Astrocyte (in vitro differentiated cells and primary cell): ENCODE data around the gene PLD4. TPM values are rescaled to one million over a fixed set of nuclear protein-coding genes. Genes with fewer than 3 reads are reported as not detected.
A peak's percentile ranks its signal among the peaks of the same experiment; 100 is the strongest.

Source experiments
- DNase-seq: peaks from one replicate; pipeline ENCODE4 v3.0.0-alpha.2; 2010; ENCODE audit warnings: low read depth
- FAIRE-seq: peaks from 2 replicates; lab custom pipeline; 2011; peaks lifted over from hg19 to GRCh38; lab: Jason Lieb, UNC
- H2AFZ ChIP-seq: 2 replicates; pipeline ENCODE4 v1.6.0; 2012; ENCODE audit warnings: low read depth, low read length, inconsistent platforms
- H3K27ac ChIP-seq: 2 replicates; pipeline ENCODE4 v1.5.1; 2011; ENCODE audit warnings: low read depth, low read length, inconsistent platforms
- H3K27me3 ChIP-seq: 2 replicates; pipeline ENCODE4 v1.6.0; 2011; ENCODE audit warnings: low read length, inconsistent platforms; ENCODE audit not compliant: insufficient read depth
- H3K36me3 ChIP-seq: 2 replicates; pipeline ENCODE4 v1.5.1; 2011; ENCODE audit warnings: low read length, inconsistent platforms; ENCODE audit not compliant: insufficient read depth
- H3K4me1 ChIP-seq: 2 replicates; pipeline ENCODE4 v1.5.1; 2011; ENCODE audit warnings: low read length, inconsistent platforms; ENCODE audit not compliant: insufficient read depth
- H3K4me2 ChIP-seq: 2 replicates; pipeline ENCODE4 v1.6.0; 2012; ENCODE audit warnings: low read length, inconsistent platforms
- H3K4me3 ChIP-seq: 2 replicates; pipeline ENCODE4 v1.5.1; 2011; ENCODE audit warnings: low read depth, mild to moderate bottlenecking, low read length, inconsistent platforms; ENCODE audit not compliant: insufficient read depth
- H3K79me2 ChIP-seq: 2 replicates; pipeline ENCODE4 v1.6.0; 2012; ENCODE audit warnings: mild to moderate bottlenecking, low read length, inconsistent platforms; ENCODE audit not compliant: insufficient read depth
- H3K9ac ChIP-seq: 2 replicates; pipeline ENCODE4 v1.6.0; 2012; ENCODE audit warnings: mild to moderate bottlenecking, low read length, inconsistent platforms
- H3K9me3 ChIP-seq: 2 replicates; pipeline ENCODE4 v1.5.1; 2012; ENCODE audit warnings: low read depth, mild to moderate bottlenecking, low read length, inconsistent platforms; ENCODE audit not compliant: insufficient read depth
- H4K20me1 ChIP-seq: 2 replicates; pipeline ENCODE4 v1.6.0; 2012; ENCODE audit warnings: low read length, inconsistent platforms; ENCODE audit not compliant: insufficient read depth
- H3K27ac Mint-ChIP-seq: one replicate; pipeline ENCODE4 v1.8.0; 2021; ENCODE audit warnings: mild to moderate bottlenecking, mixed read lengths; ENCODE audit not compliant: unreplicated experiment
- H3K27me3 Mint-ChIP-seq: one replicate; pipeline ENCODE4 v1.8.0; 2021; ENCODE audit warnings: low read depth, mixed read lengths; ENCODE audit not compliant: unreplicated experiment
- H3K36me3 Mint-ChIP-seq: one replicate; pipeline ENCODE4 v1.8.0; 2021; ENCODE audit warnings: low read depth, mixed read lengths; ENCODE audit not compliant: unreplicated experiment
- H3K4me1 Mint-ChIP-seq: one replicate; pipeline ENCODE4 v1.8.0; 2021; ENCODE audit warnings: low read depth, mixed read lengths; ENCODE audit not compliant: unreplicated experiment
- H3K4me3 Mint-ChIP-seq: one replicate; pipeline ENCODE4 v1.8.0; 2021; ENCODE audit warnings: mild to moderate bottlenecking, moderate library complexity, mixed read lengths; ENCODE audit not compliant: unreplicated experiment
- H3K9me3 Mint-ChIP-seq: one replicate; pipeline ENCODE4 v1.8.0; 2021; ENCODE audit warnings: mild to moderate bottlenecking, mixed read lengths; ENCODE audit not compliant: unreplicated experiment
- CTCF ChIP-seq: IDR thresholded peaks from 2 replicates; pipeline ENCODE4 v1.5.1; 2011; ENCODE audit warnings: low read depth, mild to moderate bottlenecking, inconsistent platforms, low read length, moderate library complexity; ENCODE audit not compliant: insufficient read depth
- EZH2 ChIP-seq: IDR thresholded peaks from 2 replicates; pipeline ENCODE4 v1.6.1; 2012; ENCODE audit warnings: mild to moderate bottlenecking, low read length, inconsistent platforms; ENCODE audit not compliant: insufficient read depth
- total RNA-seq: library from RNA; stranded (reverse); gene quantifications from 2 replicates; pipeline ENCODE4 v1.2.1, GENCODE V29; 2021

PLD4 gene
- total RNA-seq, 1 donor from 2014 or later: 0.14 TPM

GRCh38 chr14:104908303-104908702, 16.4 kb upstream of the PLD4 start:
- no peaks in the 10 kb centered on the region for H3K4me1 Mint-ChIP-seq
- Histone ChIP-seq H3K4me2 (no peak overlapping the region), H3K4me1 (no peaks in the 10 kb centered on the region), H3K27ac (no peak overlapping the region), H3K9ac (no peak overlapping the region), H3K9me3 (peaks cover 3% of the 10 kb centered on the region), H3K36me3 (no peaks in the 10 kb centered on the region), H3K79me2 (no peaks in the 10 kb centered on the region), H2AFZ (no peak overlapping the region), H3K4me3 (no peak overlapping the region), H3K27me3 (peaks cover 13% of the 10 kb centered on the region), H4K20me1 (no peaks in the 10 kb centered on the region)
- DNase-seq (peak; percentile 27), FAIRE-seq (no peak)
- TF ChIP-seq EZH2 (no peak), CTCF (no peak)
- peaks cover 24% of the 10 kb centered on the region for H3K27me3 Mint-ChIP-seq
- no peak overlapping the region for H3K4me3 Mint-ChIP-seq
- peaks cover 46% of the 10 kb centered on the region for H3K9me3 Mint-ChIP-seq
- H3K36me3 Mint-ChIP-seq: no peaks in the 10 kb centered on the region
- no peak overlapping the region for H3K27ac Mint-ChIP-seq

- no peaks in the 10 kb centered on the region for H3K4me1 Mint-ChIP-seq
- H3K27me3 Mint-ChIP-seq: peaks cover 27% of the 10 kb centered on the region
- H3K27ac Mint-ChIP-seq: no peak overlapping the region
- Histone ChIP-seq H3K9ac (no peak overlapping the region), H3K9me3 (peaks cover 3% of the 10 kb centered on the region), H3K27me3 (peaks cover 25% of the 10 kb centered on the region), H4K20me1 (no peaks in the 10 kb centered on the region), H3K27ac (no peak overlapping the region), H3K4me3 (no peak overlapping the region), H3K36me3 (no peaks in the 10 kb centered on the region), H3K79me2 (no peaks in the 10 kb centered on the region), H2AFZ (no peak overlapping the region), H3K4me1 (no peaks in the 10 kb centered on the region), H3K4me2 (no peak overlapping the region)
- no peak for FAIRE-seq
- H3K4me3 Mint-ChIP-seq: no peak overlapping the region
- TF ChIP-seq CTCF (no peak), EZH2 (no peak)
- no peak for DNase-seq
- no peaks in the 10 kb centered on the region for H3K36me3 Mint-ChIP-seq
- peaks cover 31% of the 10 kb centered on the region for H3K9me3 Mint-ChIP-seq
These were observed 12.6 kb upstream of the PLD4 start for GRCh38 chr14:104912053-104912452.

GRCh38 chr14:104913435-104913834, 11.2 kb upstream of the PLD4 start:
- Histone ChIP-seq H3K9me3 (peaks cover 3% of the 10 kb centered on the region), H3K79me2 (no peaks in the 10 kb centered on the region), H3K27me3 (peaks cover 27% of the 10 kb centered on the region), H2AFZ (no peak overlapping the region), H3K9ac (no peak overlapping the region), H4K20me1 (no peaks in the 10 kb centered on the region), H3K36me3 (no peaks in the 10 kb centered on the region), H3K27ac (no peak overlapping the region), H3K4me2 (no peak overlapping the region), H3K4me3 (no peak overlapping the region), H3K4me1 (no peaks in the 10 kb centered on the region)
- Mint-ChIP-seq H3K27ac (no peak overlapping the region), H3K4me1 (no peaks in the 10 kb centered on the region), H3K27me3 (peaks cover 21% of the 10 kb centered on the region), H3K9me3 (peaks cover 25% of the 10 kb centered on the region), H3K4me3 (no peak overlapping the region), H3K36me3 (no peaks in the 10 kb centered on the region)
- FAIRE-seq: no peak
- DNase-seq: no peak
- no peak for TF ChIP-seq CTCF
- TF ChIP-seq EZH2: no peak
